H1 (cell line): ENCODE results near the gene CCDC93. TPM values are rescaled to one million over a fixed set of nuclear protein-coding genes. Genes with fewer than 3 reads are reported as not detected.

ENCODE experiments used
- CREB1 ChIP-seq: IDR thresholded peaks from 2 replicates; pipeline ENCODE4 v1.6.1; 2012; ENCODE audit warnings: inconsistent platforms
- KDM4A ChIP-seq: IDR thresholded peaks from one replicate; pipeline ENCODE4 v1.7.1; 2012; ENCODE audit warnings: low read depth, mild to moderate bottlenecking, moderate library complexity, low read length, inconsistent platforms; ENCODE audit not compliant: severe bottlenecking
- RAD21 ChIP-seq, 2 experiments: IDR thresholded peaks in 1 of 2; conservative IDR thresholded peaks in 1 of 2; 2 replicates each; pipeline ENCODE4 v1.6.1; 2011; ENCODE audit warnings: low read depth in 2 of 2, low read length in 2 of 2, improper control_type of control experiment in 1 of 2, inconsistent platforms in 1 of 2, mild to moderate bottlenecking in 1 of 2, moderate library complexity in 1 of 2
- RFX5 ChIP-seq: IDR thresholded peaks from 2 replicates; pipeline ENCODE4 v1.6.1; 2011; ENCODE audit warnings: low read depth, low read length, improper control_type of control experiment, borderline replicate concordance
- RNF2 ChIP-seq: fragments of 200-900, 300-1000 bp; sonication (generic); IDR thresholded peaks from 2 replicates; pipeline ENCODE4 v1.7.1; 2016; ENCODE audit warnings: borderline replicate concordance, low read depth, mild to moderate bottlenecking, antibody characterized with exemption, low read length; ENCODE audit not compliant: poor library complexity, severe bottlenecking; ENCODE audit errors: missing control alignments
- TAF1 ChIP-seq: IDR thresholded peaks from 2 replicates; pipeline ENCODE4 v1.6.1; 2011; ENCODE audit warnings: mild to moderate bottlenecking, low read depth, low read length
- TBP ChIP-seq: IDR thresholded peaks from 2 replicates; pipeline ENCODE4 v1.6.1; 2011; ENCODE audit warnings: low read depth, low read length, improper control_type of control experiment
- TCF12 ChIP-seq: IDR thresholded peaks from 2 replicates; pipeline ENCODE4 v1.6.1; 2011; ENCODE audit warnings: low read depth, mild to moderate bottlenecking, low read length
- polyA plus RNA-seq, 7 experiments: library from polyadenylated mRNA; depleted of rRNA in 3 of 7; stranded (reverse) in 5 of 7; unstranded in 2 of 7; fragments of >200 nt in 5 of 7; fragments of 200-250 nt in 2 of 7; gene quantifications; 1 replicate in 5 of 7; 2 replicates in 1 of 7; 4 replicates in 1 of 7; pipeline versions ENCODE4 v1.2.1 to v1.2.3, GENCODE V29; 2011 to 2013; ENCODE audit warnings: missing spikeins in 2 of 7, mixed read lengths in 2 of 7
- total RNA-seq: library from RNA; stranded (reverse); fragmentation: NEBNext Ultra II Directional; extraction: Animal tissue kit (Norgen Biotek cat#: 25700); gene quantifications from 2 replicates; pipeline ENCODE4 v1.2.1, GENCODE V29; 2021
- TF ChIP-seq, protein P1 (sequence below): fragments of 300-600 bp; sonication (generic); IDR thresholded peaks from 2 replicates; pipeline ENCODE4 v1.7.1; 2012; ENCODE audit warnings: low read length, moderate library complexity, mild to moderate bottlenecking, inconsistent platforms; ENCODE audit not compliant: insufficient replicate concordance
- TF ChIP-seq, protein P2 (sequence below): IDR thresholded peaks from 2 replicates; pipeline ENCODE4 v1.6.1; 2012; ENCODE audit warnings: inconsistent platforms

Gene CCDC93
- total and polyA plus RNA-seq, 2 of the 8 experiments (the other 6 are each of a cell fraction or from before 2014, with no cell fraction given) = 5.5 to 18.0 TPM

DNA sequence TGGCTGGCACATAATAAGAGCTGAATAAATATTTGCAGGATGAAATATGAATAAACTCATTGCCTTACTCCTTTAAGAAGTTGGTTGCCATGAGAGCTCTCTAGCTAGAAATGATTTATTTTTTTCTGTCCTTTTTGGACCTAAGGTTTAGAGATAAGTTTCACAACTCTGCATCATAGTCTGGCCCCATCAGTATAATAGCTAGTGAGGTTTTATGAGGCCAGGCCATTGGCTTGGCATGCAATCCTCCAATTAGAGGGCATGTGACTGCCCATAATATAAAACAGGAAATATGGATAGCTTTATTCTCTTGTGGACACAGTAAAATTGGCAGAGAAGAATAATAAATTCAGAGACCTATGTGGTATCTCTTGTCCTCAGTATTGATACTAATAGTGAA is 48.2 kb upstream of the CCDC93 start (continued):
- TF ChIP-seq, protein P1, sequence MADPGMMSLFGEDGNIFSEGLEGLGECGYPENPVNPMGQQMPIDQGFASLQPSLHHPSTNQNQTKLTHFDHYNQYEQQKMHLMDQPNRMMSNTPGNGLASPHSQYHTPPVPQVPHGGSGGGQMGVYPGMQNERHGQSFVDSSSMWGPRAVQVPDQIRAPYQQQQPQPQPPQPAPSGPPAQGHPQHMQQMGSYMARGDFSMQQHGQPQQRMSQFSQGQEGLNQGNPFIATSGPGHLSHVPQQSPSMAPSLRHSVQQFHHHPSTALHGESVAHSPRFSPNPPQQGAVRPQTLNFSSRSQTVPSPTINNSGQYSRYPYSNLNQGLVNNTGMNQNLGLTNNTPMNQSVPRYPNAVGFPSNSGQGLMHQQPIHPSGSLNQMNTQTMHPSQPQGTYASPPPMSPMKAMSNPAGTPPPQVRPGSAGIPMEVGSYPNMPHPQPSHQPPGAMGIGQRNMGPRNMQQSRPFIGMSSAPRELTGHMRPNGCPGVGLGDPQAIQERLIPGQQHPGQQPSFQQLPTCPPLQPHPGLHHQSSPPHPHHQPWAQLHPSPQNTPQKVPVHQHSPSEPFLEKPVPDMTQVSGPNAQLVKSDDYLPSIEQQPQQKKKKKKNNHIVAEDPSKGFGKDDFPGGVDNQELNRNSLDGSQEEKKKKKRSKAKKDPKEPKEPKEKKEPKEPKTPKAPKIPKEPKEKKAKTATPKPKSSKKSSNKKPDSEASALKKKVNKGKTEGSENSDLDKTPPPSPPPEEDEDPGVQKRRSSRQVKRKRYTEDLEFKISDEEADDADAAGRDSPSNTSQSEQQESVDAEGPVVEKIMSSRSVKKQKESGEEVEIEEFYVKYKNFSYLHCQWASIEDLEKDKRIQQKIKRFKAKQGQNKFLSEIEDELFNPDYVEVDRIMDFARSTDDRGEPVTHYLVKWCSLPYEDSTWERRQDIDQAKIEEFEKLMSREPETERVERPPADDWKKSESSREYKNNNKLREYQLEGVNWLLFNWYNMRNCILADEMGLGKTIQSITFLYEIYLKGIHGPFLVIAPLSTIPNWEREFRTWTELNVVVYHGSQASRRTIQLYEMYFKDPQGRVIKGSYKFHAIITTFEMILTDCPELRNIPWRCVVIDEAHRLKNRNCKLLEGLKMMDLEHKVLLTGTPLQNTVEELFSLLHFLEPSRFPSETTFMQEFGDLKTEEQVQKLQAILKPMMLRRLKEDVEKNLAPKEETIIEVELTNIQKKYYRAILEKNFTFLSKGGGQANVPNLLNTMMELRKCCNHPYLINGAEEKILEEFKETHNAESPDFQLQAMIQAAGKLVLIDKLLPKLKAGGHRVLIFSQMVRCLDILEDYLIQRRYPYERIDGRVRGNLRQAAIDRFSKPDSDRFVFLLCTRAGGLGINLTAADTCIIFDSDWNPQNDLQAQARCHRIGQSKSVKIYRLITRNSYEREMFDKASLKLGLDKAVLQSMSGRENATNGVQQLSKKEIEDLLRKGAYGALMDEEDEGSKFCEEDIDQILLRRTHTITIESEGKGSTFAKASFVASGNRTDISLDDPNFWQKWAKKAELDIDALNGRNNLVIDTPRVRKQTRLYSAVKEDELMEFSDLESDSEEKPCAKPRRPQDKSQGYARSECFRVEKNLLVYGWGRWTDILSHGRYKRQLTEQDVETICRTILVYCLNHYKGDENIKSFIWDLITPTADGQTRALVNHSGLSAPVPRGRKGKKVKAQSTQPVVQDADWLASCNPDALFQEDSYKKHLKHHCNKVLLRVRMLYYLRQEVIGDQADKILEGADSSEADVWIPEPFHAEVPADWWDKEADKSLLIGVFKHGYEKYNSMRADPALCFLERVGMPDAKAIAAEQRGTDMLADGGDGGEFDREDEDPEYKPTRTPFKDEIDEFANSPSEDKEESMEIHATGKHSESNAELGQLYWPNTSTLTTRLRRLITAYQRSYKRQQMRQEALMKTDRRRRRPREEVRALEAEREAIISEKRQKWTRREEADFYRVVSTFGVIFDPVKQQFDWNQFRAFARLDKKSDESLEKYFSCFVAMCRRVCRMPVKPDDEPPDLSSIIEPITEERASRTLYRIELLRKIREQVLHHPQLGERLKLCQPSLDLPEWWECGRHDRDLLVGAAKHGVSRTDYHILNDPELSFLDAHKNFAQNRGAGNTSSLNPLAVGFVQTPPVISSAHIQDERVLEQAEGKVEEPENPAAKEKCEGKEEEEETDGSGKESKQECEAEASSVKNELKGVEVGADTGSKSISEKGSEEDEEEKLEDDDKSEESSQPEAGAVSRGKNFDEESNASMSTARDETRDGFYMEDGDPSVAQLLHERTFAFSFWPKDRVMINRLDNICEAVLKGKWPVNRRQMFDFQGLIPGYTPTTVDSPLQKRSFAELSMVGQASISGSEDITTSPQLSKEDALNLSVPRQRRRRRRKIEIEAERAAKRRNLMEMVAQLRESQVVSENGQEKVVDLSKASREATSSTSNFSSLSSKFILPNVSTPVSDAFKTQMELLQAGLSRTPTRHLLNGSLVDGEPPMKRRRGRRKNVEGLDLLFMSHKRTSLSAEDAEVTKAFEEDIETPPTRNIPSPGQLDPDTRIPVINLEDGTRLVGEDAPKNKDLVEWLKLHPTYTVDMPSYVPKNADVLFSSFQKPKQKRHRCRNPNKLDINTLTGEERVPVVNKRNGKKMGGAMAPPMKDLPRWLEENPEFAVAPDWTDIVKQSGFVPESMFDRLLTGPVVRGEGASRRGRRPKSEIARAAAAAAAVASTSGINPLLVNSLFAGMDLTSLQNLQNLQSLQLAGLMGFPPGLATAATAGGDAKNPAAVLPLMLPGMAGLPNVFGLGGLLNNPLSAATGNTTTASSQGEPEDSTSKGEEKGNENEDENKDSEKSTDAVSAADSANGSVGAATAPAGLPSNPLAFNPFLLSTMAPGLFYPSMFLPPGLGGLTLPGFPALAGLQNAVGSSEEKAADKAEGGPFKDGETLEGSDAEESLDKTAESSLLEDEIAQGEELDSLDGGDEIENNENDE = no peak
- TF ChIP-seq RFX5 (no peak), KDM4A (no peak), RAD21 (IDR thresholded peaks at IDR 0.05 in 1 of 2, conservative IDR thresholded peaks at IDR 0.05 in 1 of 2; ENCODE audit: low read depth in 2 of 2, low read length in 2 of 2) (no peak), RNF2 (no peak), CREB1 (no peak), TAF1 (no peak), TBP (no peak), TCF12 (no peak)
- TF ChIP-seq, protein P2, sequence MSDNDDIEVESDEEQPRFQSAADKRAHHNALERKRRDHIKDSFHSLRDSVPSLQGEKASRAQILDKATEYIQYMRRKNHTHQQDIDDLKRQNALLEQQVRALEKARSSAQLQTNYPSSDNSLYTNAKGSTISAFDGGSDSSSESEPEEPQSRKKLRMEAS = no peak
